Pulmonary artery endothelial cell (primary cell): ENCODE results near the gene ZP3. TPM values are rescaled to one million over a fixed set of nuclear protein-coding genes. Genes with fewer than 3 reads are reported as not detected.
"Not testable (repeated sequence)": the region's sequence is repeated elsewhere in the genome, so short reads cannot be mapped to it uniquely, and the experiment has no call there.

Experiments used
- DNase-seq: peaks from one replicate; pipeline ENCODE4 v3.0.0-alpha.2; 2011; ENCODE audit warnings: low read depth, low spot score
- total RNA-seq: library from RNA; depleted of rRNA; stranded (reverse); fragments of >200 nt; gene quantifications from 2 replicates; pipeline ENCODE4 v1.2.3, GENCODE V29; 2014

ZP3 gene
- total RNA-seq, 1 donor from 2014 or later: 1.3 TPM

DNA sequence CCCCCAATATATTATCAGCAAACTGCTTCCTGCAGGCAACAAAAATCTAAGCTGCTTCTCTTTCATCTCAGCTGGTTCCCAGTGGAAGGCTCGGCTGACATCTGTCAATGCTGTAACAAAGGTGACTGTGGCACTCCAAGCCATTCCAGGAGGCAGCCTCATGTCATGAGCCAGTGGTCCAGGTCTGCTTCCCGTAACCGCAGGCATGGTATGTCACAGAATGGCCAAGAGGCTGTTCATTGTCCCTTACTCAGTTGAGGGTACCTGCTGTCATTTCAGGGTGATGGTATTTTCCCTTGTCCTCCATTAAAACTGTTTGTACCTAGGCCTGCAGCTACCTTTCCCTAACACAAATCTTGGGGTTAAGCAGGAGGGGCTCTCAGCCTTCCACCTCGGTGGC lies 15.7 kb downstream of the ZP3 start:
- DNase-seq: not testable (repeated sequence)

DNA sequence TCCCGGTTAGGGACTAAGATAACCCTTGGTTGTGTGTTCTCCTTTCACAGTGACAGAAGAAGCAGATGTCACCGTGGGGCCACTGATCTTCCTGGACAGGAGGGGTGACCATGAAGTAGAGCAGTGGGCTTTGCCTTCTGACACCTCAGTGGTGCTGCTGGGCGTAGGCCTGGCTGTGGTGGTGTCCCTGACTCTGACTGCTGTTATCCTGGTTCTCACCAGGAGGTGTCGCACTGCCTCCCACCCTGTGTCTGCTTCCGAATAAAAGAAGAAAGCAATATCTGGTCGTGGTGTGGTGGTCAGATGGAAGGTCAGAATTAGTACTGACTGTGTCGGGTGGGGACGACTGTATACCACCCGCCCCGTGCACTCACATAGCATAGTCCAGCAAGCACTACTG lies 17.0 kb downstream of the ZP3 start:
- not testable (repeated sequence) for DNase-seq

- not testable (repeated sequence) for DNase-seq
These were observed 18.1 kb downstream of the ZP3 start for GRCh38 chr7:76442664-76443446.

GRCh38 chr7:76443846-76444245 lies 19.1 kb downstream of the ZP3 start:
- DNase-seq: not testable (repeated sequence)

GRCh38 chr7:76445577-76446008 lies 20.8 kb downstream of the ZP3 start:
- not testable (repeated sequence) for DNase-seq

DNA sequence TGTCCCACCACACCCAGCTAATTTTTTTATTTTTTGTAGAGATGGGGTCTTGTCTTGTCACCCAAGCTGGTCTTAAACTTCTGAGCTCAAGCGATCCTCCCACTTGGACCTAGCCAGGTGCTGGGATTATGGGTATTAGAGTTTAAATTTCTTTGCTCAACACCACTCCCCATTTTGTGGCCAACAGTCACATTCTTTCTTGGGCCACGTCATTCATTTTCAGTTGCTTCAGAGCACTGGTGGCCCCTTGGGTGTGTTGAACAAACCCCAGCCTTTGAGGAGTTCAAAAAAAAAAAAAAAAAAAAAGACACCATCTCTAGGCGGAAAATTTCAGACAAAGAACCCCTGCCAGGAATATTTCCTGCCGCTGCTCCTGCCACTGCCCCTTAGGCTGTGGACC lies 32.3 kb downstream of the ZP3 start:
- DNase-seq: not testable (repeated sequence)

- DNase-seq: not testable (repeated sequence)
These were observed 33.8 kb downstream of the ZP3 start for GRCh38 chr7:76458504-76458903.

DNA sequence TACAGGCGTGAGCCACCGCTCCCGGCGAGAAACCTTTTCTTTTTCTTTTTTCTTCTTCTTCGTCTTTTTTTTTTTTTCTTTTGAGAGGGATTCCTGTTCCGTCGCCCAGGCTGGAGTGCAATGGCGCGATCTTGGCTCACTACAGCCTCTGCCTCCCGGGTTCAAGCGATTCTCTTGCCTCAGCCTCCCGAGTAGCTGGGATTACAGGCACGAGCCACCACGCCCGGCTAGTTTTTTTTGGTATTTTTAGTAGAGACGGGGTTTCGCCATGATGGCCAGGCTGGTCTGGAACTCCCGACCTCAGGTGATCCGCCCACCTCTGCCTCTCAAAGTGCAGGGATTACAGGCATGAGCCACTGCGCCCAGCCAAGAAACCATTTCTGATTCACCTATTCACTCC lies 36.0 kb downstream of the ZP3 start:
- not testable (repeated sequence) for DNase-seq

GRCh38 chr7:76461464-76462101 lies 36.8 kb downstream of the ZP3 start, which contains the start of gene DTX2:
Gene DTX2, plus strand, starts transcription at chr7:76461709. Its CDS starts 18,801 bp downstream, at chr7:76480510.
- not testable (repeated sequence) for DNase-seq

- not testable (repeated sequence) for DNase-seq
These were observed 37.6 kb downstream of the ZP3 start for GRCh38 chr7:76462271-76462882.

GRCh38 chr7:76464959-76465358 lies 40.2 kb downstream of the ZP3 start:
- DNase-seq: not testable (repeated sequence)

GRCh38 chr7:76465950-76466349 lies 41.2 kb downstream of the ZP3 start:
- not testable (repeated sequence) for DNase-seq

DNA sequence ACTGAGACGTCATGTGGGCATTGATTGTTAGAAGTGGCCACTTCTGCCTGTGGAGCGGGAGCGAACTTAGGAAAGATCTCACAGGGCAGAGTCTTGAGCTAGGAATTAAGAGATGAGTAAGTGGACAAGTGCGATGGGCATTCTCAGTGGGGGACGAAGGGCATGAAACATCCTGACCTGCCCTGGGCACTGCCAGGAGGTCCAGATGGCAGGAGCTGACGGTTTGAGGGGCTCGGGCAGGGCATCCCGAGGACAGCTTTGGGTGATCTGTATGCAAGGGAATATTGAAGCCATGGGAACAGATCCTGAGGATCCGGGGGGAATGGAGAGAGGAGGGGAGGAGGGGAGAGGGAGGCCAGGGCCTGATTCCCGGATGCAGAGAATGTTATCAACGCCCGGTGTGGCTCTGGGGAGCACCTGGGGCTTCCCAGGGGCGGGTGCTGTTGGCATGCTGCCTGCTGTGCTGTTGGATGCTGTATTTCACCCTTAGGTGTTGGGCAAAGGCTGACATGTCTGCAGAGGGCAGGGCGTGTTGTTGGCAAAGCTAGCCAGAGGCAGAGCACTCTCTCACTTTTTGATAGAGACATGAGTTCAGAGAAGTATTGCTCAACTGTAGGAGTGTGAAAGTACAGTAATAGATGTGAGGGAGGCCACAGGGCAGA lies 43.1 kb downstream of the ZP3 start:
- not testable (repeated sequence) for DNase-seq

GRCh38 chr7:76471556-76472221 lies 46.9 kb downstream of the ZP3 start:
- not testable (repeated sequence) for DNase-seq

DNA sequence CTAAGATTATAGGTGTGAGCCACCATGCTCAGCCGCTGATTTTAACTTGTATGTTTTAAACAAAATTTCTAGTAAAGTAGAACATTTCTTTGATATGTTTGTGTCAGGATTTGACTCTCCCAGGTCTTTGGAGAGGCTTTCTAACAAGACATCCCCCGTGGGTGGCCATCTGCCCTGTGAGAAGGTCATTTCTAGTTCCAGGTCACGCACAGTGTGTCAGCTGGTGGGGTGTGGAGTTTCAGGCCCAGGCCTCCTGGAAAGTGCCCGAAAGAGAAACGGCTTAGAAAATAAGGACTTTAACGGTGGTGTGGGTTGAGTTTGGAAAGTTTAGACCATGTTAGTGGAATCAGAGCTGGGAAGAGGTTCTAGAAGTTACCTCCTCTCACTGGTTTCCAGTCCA lies 48.3 kb downstream of the ZP3 start:
- not testable (repeated sequence) for DNase-seq

GRCh38 chr7:76476280-76476679 lies 51.5 kb downstream of the ZP3 start:
- DNase-seq: not testable (repeated sequence)

DNA sequence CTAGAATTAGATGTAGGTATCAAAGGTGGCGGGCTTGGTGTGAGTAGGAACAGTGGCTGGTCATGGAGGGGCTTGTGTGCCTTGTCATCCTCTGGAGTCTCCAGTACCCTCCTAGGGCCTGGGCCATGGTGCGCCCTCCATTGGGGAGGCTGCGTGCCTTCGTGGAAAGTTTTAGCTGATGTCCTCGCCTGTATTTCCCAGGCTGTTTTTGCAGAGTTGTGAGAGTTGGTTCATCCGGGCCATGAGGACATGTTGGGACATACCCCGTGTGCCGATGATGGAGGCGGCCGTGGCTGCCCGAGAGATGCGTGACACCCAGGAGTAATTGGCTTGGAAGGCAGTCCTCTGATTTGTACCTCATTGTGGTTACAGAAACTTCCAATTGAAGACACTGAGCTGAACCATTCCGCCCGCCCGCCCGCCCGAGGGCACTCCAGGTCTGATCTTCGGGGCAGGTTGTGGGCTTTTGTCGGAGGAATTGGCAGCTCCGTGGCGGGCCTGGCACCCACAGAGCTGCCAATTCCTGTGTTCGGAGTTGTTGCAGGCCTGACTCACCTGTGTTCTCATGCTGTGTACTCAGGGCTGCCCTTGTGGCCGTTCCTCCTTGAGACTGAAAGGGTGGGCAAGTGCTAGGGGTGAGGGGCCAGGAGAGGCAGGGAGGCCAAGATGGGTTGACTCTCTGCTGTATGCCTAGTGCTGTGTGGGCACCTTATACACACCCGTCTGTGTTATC lies 52.2 kb downstream of the ZP3 start:
- not testable (repeated sequence) for DNase-seq

DNA sequence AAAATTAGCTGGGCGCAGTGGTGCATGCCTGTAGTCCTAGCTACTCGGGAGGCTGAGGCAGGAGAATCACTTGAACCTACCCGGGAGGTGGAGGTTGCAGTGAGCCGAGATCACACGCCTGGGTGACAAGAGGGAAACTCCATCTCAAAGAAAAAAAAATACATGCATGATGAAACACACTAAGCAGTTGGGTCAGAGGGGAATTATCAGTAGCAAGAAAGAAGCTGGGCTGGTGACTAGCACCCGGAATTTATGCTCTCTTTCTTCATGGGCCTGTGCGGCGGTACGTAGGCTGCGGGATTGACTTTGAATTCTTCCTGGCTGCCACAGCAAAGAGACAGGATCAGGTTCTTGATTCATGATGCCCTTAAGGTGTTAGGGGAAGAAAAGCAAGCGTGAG lies 54.9 kb downstream of the ZP3 start:
- DNase-seq: not testable (repeated sequence)

GRCh38 chr7:76480403-76481253 lies 55.9 kb downstream of the ZP3 start:
- DNase-seq: not testable (repeated sequence)
